ENCODE data around the gene EBI3.

- no peak for TF ChIP-seq EZH2 (IDR thresholded peaks at IDR 0.05)
- TF ChIP-seq POLR2AphosphoS5 (IDR thresholded peaks at IDR 0.05; ENCODE audit: borderline replicate concordance, low read depth, low read length), result no peak
Measured at GRCh38 chr19:4187313-4188122, 41.8 kb upstream of the EBI3 start.

Data from SK-N-MC (cell line).